HG03442 (cell line): ENCODE results near the gene UBXN11.
A peak's percentile ranks its signal among the peaks of the same experiment; 100 is the strongest.

Experiments used
- ATAC-seq: cut with Tn5 transposase; IDR thresholded peaks from one replicate; pipeline ENCODE4 v1.9.1; 2021; ENCODE audit warnings: mild to moderate bottlenecking, moderate library complexity; ENCODE audit not compliant: unreplicated experiment

UBXN11 gene

DNA sequence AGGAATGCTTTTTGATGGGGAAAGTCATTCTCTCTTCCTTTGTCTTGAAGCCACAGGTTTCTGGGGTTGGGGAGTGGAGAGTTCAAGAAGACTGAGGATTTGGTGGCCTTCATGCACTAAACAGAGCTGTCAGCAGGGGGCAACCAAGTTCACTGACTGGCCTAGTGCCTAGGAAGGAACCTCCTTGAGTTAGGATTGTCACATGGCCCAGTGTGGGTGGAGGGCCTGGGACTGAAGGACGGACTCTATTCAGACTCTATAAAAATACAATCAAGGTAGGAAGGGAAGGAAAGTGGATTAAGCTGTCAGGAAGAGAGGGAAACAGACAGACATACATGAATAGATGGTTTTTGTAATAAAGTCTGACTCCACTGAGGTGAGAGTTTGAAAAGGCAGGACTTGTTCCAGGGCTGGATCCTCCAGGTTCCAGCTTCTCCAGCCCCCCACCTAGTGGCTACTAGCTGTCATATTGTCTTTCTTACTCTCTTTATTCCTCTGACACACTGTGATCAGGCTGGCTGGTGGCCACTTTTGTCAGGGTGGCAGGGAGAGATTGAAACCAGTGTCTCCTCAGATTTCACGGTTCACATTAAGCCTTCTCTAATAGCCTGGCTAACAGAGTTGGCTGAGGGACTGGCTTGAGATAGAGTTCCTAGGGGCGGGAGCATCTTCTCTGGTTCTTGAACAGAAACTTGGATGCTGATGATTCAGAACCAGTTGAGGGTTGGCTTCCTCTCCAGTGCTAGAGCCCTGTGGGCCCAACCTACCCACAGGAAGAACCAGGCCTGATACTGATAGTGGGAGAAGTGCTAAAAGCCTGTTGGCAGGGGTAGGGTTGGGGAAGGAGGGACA is 30.6 kb downstream of the UBXN11 start:
- peak; percentile 31 for ATAC-seq

DNA sequence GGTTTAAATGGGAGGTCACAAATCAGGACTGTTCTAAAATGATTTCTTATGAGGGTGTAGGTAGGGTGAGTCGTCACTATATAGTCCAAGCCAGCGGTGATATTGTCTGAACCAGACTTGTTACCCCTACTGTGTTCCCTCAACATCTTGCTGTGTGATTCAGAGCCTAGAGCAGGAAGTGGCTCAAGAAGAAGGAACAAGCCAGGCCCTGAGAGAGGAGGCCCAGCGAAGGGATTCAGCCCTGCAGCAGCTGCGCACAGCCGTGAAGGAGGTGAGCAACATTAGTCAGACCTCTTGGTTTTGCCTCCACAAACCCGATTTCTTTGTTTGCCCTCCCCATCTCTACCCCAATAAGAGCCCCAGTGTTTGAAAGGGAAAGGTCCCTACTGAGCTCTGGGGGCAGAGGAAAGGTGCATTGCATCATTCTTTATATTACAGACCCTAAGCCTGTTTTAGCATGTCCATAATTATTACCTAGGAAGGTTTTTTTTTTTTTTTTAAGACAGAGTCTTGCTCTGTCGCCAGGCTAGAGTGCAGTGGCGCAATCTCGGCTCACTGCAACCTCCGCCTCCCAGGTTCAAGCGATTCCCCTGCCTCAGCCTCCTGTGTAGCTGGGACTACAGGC is 31.5 kb downstream of the UBXN11 start:
- ATAC-seq = no peak

- ATAC-seq = no peak
Measured at GRCh38 chr1:26269198-26269550, 37.3 kb downstream of the UBXN11 start.

DNA sequence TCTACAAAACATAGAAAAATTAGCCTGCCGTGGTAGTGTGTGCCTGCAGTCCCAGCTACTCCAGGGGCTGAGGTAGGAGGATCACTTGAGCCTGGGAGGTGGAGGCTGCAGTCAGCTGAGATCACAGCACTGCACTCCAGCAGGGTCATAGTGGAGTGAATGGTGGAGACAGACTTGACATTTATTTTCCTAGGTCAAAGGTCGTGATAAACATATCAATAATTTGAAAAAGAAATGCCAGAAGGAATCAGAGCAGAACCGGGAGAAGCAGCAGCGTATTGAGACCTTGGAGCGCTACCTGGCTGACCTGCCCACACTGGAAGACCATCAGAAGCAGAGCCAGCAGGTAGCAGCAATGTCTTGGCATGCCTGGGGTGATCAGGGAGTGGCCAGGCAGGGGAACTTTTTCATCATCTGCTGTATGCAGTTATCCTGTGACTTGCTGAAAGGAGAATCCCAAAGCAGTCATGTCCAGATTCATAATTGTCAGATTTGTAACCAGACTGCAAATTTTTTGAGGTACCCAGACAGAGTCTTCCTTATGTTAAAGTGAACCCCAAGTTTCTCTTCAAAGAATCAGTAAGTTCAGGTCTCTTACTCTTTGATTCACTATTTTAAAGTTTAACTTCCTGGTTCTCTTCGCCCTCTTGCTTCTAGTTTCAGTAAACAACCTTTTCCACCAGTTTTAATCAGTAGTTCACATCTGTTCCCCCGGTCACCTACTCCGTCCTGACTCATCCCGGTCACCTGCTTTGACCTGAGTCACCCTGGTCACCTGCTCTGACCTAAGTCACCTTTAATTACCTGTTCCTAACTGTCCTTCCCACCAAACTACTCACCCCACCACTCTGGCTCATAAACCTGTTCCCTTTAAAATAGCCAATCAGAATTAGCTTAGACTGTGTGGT is 37.9 kb downstream of the UBXN11 start:
- ATAC-seq = no peak

- no peak for ATAC-seq
Measured at GRCh38 chr1:26265405-26265804, 41.0 kb downstream of the UBXN11 start.

DNA sequence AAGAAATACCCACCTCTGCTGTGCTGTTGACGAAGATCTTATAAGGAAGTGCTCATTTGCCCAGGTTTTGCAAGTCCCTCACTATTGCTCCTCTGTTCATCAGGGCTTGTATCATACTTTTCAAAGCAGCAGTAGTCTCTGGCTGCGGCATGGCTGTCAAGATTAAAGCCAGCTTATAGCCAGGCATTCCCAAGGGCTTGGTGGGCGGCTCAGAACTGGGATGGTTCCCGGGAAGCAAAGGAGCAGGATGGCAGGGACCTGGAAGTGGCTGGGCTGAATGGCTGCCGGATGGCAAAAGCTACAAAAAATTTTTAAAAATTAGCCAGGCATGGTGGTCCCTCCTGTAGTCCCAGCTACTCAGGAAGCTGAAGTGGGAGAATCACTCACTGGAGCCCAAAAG is 43.2 kb downstream of the UBXN11 start:
- no peak for ATAC-seq

DNA sequence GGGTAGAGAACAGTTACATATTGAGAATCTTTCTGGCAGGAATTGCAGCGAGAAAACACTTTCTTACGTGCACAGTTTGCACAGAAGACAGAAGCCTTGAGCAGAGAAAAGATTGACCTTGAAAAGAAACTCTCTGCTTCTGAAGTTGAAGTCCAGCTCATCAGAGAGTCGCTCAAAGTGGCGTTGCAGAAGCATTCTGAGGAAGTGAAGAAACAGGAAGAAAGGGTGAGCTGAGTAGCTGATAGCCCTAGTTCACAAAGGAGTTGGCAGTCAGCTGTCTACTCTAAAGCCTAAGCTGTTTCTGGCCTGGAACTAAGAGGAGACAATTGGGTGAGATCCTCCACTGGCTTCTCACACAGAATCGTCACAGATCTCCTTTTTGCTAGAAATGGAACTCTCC is 46.9 kb downstream of the UBXN11 start:
- no peak for ATAC-seq

DNA sequence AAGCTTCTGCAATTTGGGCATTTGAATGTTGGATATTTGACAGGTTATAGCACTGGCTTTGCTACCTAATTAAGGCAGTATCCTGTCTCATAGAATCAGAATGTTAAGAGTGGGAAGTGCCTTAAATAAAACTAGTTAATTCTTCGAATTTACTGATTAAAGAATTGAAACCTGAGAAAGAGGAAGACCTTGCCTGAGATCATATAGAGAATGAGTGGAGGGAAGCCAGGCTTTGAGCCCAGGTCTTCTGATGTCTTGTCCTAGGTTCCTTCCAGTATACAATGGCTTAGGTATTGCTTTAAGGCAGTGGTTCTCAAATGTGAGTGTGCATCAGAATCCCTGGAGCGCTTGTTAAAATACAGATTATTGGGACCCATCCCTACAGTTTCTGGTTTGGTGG is 47.4 kb downstream of the UBXN11 start:
- no peak for ATAC-seq

DNA sequence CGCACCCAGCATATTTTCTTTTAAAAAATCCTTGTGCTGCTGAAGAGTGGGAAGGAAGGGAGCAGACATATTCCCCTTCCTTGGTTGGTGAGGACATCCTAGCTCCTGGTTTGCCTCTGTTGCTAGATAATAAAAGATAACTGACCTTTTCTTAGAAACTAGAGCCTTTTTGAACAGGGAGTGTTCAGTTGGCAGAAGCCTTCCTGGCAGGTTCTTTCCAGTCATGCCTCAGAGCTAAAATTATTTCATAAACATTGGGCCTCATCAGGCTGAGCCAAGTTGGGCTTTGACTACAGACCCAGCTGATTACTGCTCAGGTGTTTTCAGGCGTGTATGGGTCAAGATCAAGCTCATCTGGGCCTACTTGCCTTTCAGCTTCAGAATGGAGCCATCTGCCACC is 49.2 kb downstream of the UBXN11 start:
- ATAC-seq = no peak

- ATAC-seq = no peak
Measured at GRCh38 chr1:26254404-26254803, 52.0 kb downstream of the UBXN11 start.

DNA sequence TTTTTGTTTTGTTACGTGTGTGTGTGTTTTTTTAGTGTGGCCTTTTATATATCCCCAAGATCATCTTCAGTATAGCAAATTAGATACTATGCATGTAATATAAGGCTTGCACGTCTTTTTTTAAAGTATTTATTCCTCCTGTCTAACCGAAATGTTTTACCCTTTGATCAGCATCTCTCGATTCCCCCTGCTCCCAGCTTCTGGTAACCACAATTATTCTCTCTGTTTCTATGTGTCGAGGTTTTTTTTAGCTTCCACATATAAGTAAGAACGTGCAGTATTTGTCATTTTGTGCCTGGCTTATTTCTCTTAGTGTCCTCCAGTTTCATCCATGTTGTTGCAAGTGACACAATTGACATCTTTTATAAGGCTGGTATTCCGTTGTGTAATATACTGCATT is 53.7 kb downstream of the UBXN11 start:
- ATAC-seq = no peak

DNA sequence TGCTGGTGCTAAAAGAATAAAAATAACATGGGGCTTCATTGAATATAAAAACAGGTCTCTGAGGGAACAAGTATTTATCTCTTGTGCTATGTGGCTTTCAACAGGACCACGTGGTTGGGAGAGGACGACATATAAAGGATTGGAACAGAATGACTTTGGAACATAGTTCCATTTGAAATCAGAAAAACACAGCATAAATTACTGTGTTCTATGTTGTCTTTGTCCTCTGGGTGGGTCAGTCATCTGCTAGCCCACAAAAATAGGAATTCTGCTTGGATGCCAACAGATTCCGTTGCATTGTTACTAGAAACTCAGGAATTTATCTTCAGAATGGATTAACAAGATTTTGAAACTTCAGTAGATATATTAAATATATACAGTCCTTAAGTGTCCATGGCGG is 66.5 kb downstream of the UBXN11 start:
- ATAC-seq = no peak

- no peak for ATAC-seq
Measured at GRCh38 chr1:26237230-26237966, 69.0 kb downstream of the UBXN11 start.

- no peak for ATAC-seq
Measured at GRCh38 chr1:26234644-26235370, 71.6 kb downstream of the UBXN11 start.

GRCh38 chr1:26233903-26234643 is 72.4 kb downstream of the UBXN11 start, which contains the start of gene CEP85:
Gene CEP85, plus strand, starts transcription at chr1:26234200. Its CDS starts 5,584 bp downstream, at chr1:26239784.
- peak; percentile 87 for ATAC-seq
